Endothelial cell (in vitro differentiated cells): ENCODE measurements around the gene DICER1. TPM values are rescaled to one million over a fixed set of nuclear protein-coding genes. Genes with fewer than 3 reads are reported as not detected.

Source experiments
- DNase-seq: peaks from one replicate; pipeline ENCODE4 v3.0.0; 2021; ENCODE audit warnings: low spot score
- H3K27ac Mint-ChIP-seq: one replicate; pipeline ENCODE4 v1.8.0; 2021; ENCODE audit warnings: mixed read lengths, inconsistent platforms; ENCODE audit not compliant: unreplicated experiment
- H3K27me3 Mint-ChIP-seq: one replicate; pipeline ENCODE4 v1.8.0; 2021; ENCODE audit warnings: mild to moderate bottlenecking, moderate library complexity, mixed read lengths, inconsistent platforms; ENCODE audit not compliant: unreplicated experiment
- H3K36me3 Mint-ChIP-seq: one replicate; pipeline ENCODE4 v1.8.0; 2021; ENCODE audit warnings: mild to moderate bottlenecking, low read depth, mixed read lengths, inconsistent platforms; ENCODE audit not compliant: unreplicated experiment
- H3K4me1 Mint-ChIP-seq: one replicate; pipeline ENCODE4 v1.8.0; 2021; ENCODE audit warnings: mild to moderate bottlenecking, mixed read lengths, inconsistent platforms; ENCODE audit not compliant: unreplicated experiment
- H3K4me3 Mint-ChIP-seq: one replicate; pipeline ENCODE4 v1.8.0; 2021; ENCODE audit warnings: mild to moderate bottlenecking, mixed read lengths, inconsistent platforms; ENCODE audit not compliant: unreplicated experiment
- H3K9me3 Mint-ChIP-seq: one replicate; pipeline ENCODE4 v1.8.0; 2021; ENCODE audit warnings: mixed read lengths, inconsistent platforms; ENCODE audit not compliant: unreplicated experiment
- CTCF ChIP-seq: fragments of 200-600 bp; sonication (generic); IDR thresholded peaks from one replicate; pipeline ENCODE4 v1.5.0; 2021; ENCODE audit warnings: antibody characterized with exemption; ENCODE audit not compliant: unreplicated experiment
- total RNA-seq: library from RNA; stranded (reverse); fragmentation: NEBNext Ultra II Directional; extraction: Animal tissue kit (Norgen Biotek cat#: 25700); gene quantifications from one replicate; pipeline ENCODE4 v1.2.1, GENCODE V29; 2021; ENCODE audit not compliant: unreplicated experiment

Gene DICER1
- total RNA-seq, 1 donor from 2014 or later: 69.2 TPM

- no peak overlapping the region for H3K27ac Mint-ChIP-seq
- H3K27me3 Mint-ChIP-seq: peaks cover 3% of the 10 kb centered on the region
- TF ChIP-seq CTCF: no peak
- no peaks in the 10 kb centered on the region for H3K36me3 Mint-ChIP-seq
- no peaks in the 10 kb centered on the region for H3K9me3 Mint-ChIP-seq
- H3K4me3 Mint-ChIP-seq: no peak overlapping the region
- DNase-seq: no peak
- no peaks in the 10 kb centered on the region for H3K4me1 Mint-ChIP-seq
These were observed 88.8 kb downstream of the DICER1 start for GRCh38 chr14:95068521-95068920.

- H3K4me3 Mint-ChIP-seq: no peak overlapping the region
- peaks cover 3% of the 10 kb centered on the region for H3K27me3 Mint-ChIP-seq
- no peaks in the 10 kb centered on the region for H3K36me3 Mint-ChIP-seq
- H3K27ac Mint-ChIP-seq: no peak overlapping the region
- H3K4me1 Mint-ChIP-seq: peaks cover 2% of the 10 kb centered on the region
- no peaks in the 10 kb centered on the region for H3K9me3 Mint-ChIP-seq
- no peak for TF ChIP-seq CTCF
- DNase-seq: no peak
These were observed 89.2 kb downstream of the DICER1 start for GRCh38 chr14:95068080-95068479.

GRCh38 chr14:95067526-95067925, 89.8 kb downstream of the DICER1 start:
- Mint-ChIP-seq H3K4me1 (peaks cover 2% of the 10 kb centered on the region), H3K4me3 (no peak overlapping the region), H3K27me3 (peaks cover 4% of the 10 kb centered on the region), H3K27ac (no peak overlapping the region), H3K36me3 (no peaks in the 10 kb centered on the region), H3K9me3 (no peaks in the 10 kb centered on the region)
- TF ChIP-seq CTCF: no peak
- no peak for DNase-seq

GRCh38 chr14:95066427-95066986, 90.8 kb downstream of the DICER1 start:
- no peak overlapping the region for H3K27ac Mint-ChIP-seq
- DNase-seq: no peak
- H3K9me3 Mint-ChIP-seq: no peaks in the 10 kb centered on the region
- H3K36me3 Mint-ChIP-seq: no peaks in the 10 kb centered on the region
- no peak for TF ChIP-seq CTCF
- peaks cover 2% of the 10 kb centered on the region for H3K4me1 Mint-ChIP-seq
- H3K4me3 Mint-ChIP-seq: no peak overlapping the region
- peaks cover 4% of the 10 kb centered on the region for H3K27me3 Mint-ChIP-seq

- TF ChIP-seq CTCF: no peak
- no peak overlapping the region for H3K4me3 Mint-ChIP-seq
- no peaks in the 10 kb centered on the region for H3K9me3 Mint-ChIP-seq
- peaks cover 2% of the 10 kb centered on the region for H3K4me1 Mint-ChIP-seq
- no peak overlapping the region for H3K27ac Mint-ChIP-seq
- peaks cover 4% of the 10 kb centered on the region for H3K27me3 Mint-ChIP-seq
- no peak for DNase-seq
- H3K36me3 Mint-ChIP-seq: no peaks in the 10 kb centered on the region
These were observed 91.9 kb downstream of the DICER1 start for GRCh38 chr14:95065411-95065810.
